GM12891 (cell line): ENCODE data around the gene DLX4.
A peak's percentile ranks its signal among the peaks of the same experiment; 100 is the strongest.

Experiments used
- DNase-seq: peaks from one replicate; pipeline ENCODE4 v3.0.0; 2011; ENCODE audit warnings: low spot score; ENCODE audit not compliant: insufficient read length
- FAIRE-seq: peaks from 2 replicates; lab custom pipeline; 2011; peaks lifted over from hg19 to GRCh38; lab: Jason Lieb, UNC
- PAX5 ChIP-seq: IDR thresholded peaks from 2 replicates; pipeline ENCODE4 v1.6.1; 2011; ENCODE audit warnings: low read length, moderate library complexity, mild to moderate bottlenecking; ENCODE audit not compliant: insufficient read depth, severe bottlenecking
- POLR2A ChIP-seq: IDR thresholded peaks from 2 replicates; pipeline ENCODE4 v1.6.1; 2011; ENCODE audit warnings: low read depth, low read length, control low read depth
- POLR2AphosphoS5 ChIP-seq: IDR thresholded peaks from 2 replicates; pipeline ENCODE4 v1.6.1; 2011; ENCODE audit warnings: low read depth, low read length, control low read depth
- POU2F2 ChIP-seq: IDR thresholded peaks from 2 replicates; pipeline ENCODE4 v1.6.1; 2011; ENCODE audit warnings: low read depth, mild to moderate bottlenecking, control low read depth, low read length, moderate library complexity
- SPI1 ChIP-seq: IDR thresholded peaks from 2 replicates; pipeline ENCODE4 v1.6.1; 2011; ENCODE audit warnings: low read depth, low read length, control low read depth
- TAF1 ChIP-seq: IDR thresholded peaks from 2 replicates; pipeline ENCODE4 v1.6.1; 2011; ENCODE audit warnings: low read depth, low read length, control low read depth

DLX4 gene

GRCh38 chr17:49994085-49995054, 25.4 kb downstream of the DLX4 start:
- TF ChIP-seq POLR2AphosphoS5 (no peak), POU2F2 (no peak), SPI1 (no peak), POLR2A (no peak), PAX5 (no peak), TAF1 (no peak)
- FAIRE-seq (no peak), DNase-seq (no peak)

- FAIRE-seq (no peak), DNase-seq (no peak)
- TF ChIP-seq POLR2A: no peak
- TF ChIP-seq POLR2AphosphoS5: no peak
Measured at GRCh38 chr17:49995055-49995738, 26.2 kb downstream of the DLX4 start, which contains the start of gene DLX3. Gene DLX3 (minus strand): TSS chr17:49995224. CDS start chr17:49994998, 226 bp downstream.

GRCh38 chr17:49996121-49996494, 27.1 kb downstream of the DLX4 start:
- no peak for DNase-seq
- no peak for FAIRE-seq
- TF ChIP-seq POU2F2 (no peak), POLR2AphosphoS5 (no peak), PAX5 (no peak), POLR2A (no peak), SPI1 (no peak), TAF1 (no peak)

- FAIRE-seq: peak; percentile 80
- peak; percentile 66 for DNase-seq
Measured at GRCh38 chr17:49996495-49997300, 27.7 kb downstream of the DLX4 start.

GRCh38 chr17:49997301-49997650, 28.3 kb downstream of the DLX4 start:
- FAIRE-seq (no peak), DNase-seq (no peak)
- TF ChIP-seq TAF1: no peak
- no peak for TF ChIP-seq PAX5
- no peak for TF ChIP-seq POLR2AphosphoS5
- no peak for TF ChIP-seq POLR2A
- no peak for TF ChIP-seq POU2F2
- TF ChIP-seq SPI1: no peak

More at GRCh38 chr17:49996495-49997300, 27.7 kb downstream of the DLX4 start:
- TF ChIP-seq TAF1 (no peak), SPI1 (no peak), POLR2A (no peak), POLR2AphosphoS5 (no peak), POU2F2 (no peak), PAX5 (no peak)

GRCh38 chr17:49997773-49998703, 29.0 kb downstream of the DLX4 start:
- no peak for TF ChIP-seq PAX5
- no peak for TF ChIP-seq SPI1
- TF ChIP-seq POU2F2: no peak
- no peak for TF ChIP-seq POLR2AphosphoS5
- TF ChIP-seq TAF1: no peak
- TF ChIP-seq POLR2A: no peak
- peak; percentile 80 for DNase-seq
- FAIRE-seq: peak; percentile 93

- TF ChIP-seq POLR2A (no peak), PAX5 (no peak), POLR2AphosphoS5 (no peak), POU2F2 (no peak), TAF1 (no peak)
- no peak for DNase-seq
- no peak for FAIRE-seq
Measured at GRCh38 chr17:49998836-49999511, 30.0 kb downstream of the DLX4 start.

- DNase-seq: no peak
- no peak for FAIRE-seq
- TF ChIP-seq PAX5 (no peak), POLR2AphosphoS5 (no peak), POLR2A (no peak), TAF1 (no peak), SPI1 (no peak), POU2F2 (no peak)
Measured at GRCh38 chr17:50003911-50004310, 34.9 kb downstream of the DLX4 start.
